GM21423 (cell line): ENCODE data around the gene ACTL7A.
"Not testable (repeated sequence)": the region's sequence is repeated elsewhere in the genome, so short reads cannot be mapped to it uniquely, and the experiment has no call there.

Source experiments
- ATAC-seq: cut with Tn5 transposase; IDR thresholded peaks from one replicate; pipeline ENCODE4 v1.9.1; 2021; ENCODE audit warnings: mild to moderate bottlenecking, moderate library complexity; ENCODE audit not compliant: unreplicated experiment

The ACTL7A gene, protein sequence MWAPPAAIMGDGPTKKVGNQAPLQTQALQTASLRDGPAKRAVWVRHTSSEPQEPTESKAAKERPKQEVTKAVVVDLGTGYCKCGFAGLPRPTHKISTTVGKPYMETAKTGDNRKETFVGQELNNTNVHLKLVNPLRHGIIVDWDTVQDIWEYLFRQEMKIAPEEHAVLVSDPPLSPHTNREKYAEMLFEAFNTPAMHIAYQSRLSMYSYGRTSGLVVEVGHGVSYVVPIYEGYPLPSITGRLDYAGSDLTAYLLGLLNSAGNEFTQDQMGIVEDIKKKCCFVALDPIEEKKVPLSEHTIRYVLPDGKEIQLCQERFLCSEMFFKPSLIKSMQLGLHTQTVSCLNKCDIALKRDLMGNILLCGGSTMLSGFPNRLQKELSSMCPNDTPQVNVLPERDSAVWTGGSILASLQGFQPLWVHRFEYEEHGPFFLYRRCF

DNA sequence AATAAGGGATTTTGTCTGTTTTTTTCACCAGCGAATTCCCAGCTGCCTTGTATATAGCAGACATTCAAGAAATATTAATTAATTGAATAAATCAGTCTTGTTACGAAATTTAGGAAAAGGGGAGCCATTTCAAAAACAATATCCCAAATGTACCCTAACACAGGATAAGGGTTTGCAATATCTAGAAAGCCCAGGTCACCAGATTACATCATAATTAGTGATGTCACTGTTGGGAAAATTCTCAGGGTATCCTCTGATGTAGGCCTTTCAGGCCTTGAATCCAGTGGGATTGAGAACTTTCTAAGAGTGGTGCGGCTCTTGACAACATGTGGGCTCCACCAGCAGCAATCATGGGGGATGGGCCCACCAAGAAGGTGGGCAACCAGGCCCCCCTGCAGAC, at the start of gene ACTL7A:
TSS of gene ACTL7A (plus strand) at position 270 of the 400 bp plus-strand sequence. CDS start at position 327, 57 bp downstream.
- no peak for ATAC-seq

- no peak for ATAC-seq
Measured at GRCh38 chr9:108812396-108813025, 49.6 kb upstream of the ACTL7A start.

DNA sequence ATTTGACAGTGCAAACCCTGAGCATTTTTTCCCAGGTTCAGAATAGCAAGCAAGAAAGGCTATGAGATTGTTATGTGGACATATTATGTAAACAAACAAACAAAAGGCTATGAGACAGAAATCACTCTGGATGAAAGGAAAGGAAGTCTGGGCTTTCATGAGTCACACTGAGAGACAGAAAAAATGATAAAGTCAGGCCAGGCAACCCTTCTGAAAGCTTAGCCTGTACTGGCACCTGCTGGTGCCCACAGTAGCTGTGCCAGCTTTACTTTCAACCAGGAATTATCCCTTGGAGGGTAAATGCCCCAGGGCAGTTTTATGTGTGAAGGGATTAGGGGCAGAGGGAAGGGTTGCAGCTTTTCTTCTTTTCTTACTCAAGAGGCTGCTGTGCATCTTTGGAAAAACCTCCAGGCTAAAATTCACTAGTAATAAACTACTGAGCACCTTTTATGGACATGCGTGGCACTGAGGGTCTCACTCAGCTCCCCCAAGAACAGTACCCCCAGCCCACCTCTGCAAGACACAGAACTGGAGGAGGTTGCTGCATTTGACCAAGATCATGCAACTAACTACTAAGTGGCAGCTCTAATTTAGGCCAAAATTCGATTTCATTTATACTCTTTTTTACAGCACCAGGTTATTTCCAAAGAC, 48.0 kb upstream of the ACTL7A start:
- no peak for ATAC-seq

GRCh38 chr9:108815156-108815555, 46.9 kb upstream of the ACTL7A start:
- no peak for ATAC-seq

- ATAC-seq = no peak
Measured at GRCh38 chr9:108816037-108816436, 46.0 kb upstream of the ACTL7A start.

GRCh38 chr9:108823829-108824228, 38.2 kb upstream of the ACTL7A start:
- no peak for ATAC-seq

- ATAC-seq = no peak
Measured at GRCh38 chr9:108830272-108830671, 31.8 kb upstream of the ACTL7A start.

DNA sequence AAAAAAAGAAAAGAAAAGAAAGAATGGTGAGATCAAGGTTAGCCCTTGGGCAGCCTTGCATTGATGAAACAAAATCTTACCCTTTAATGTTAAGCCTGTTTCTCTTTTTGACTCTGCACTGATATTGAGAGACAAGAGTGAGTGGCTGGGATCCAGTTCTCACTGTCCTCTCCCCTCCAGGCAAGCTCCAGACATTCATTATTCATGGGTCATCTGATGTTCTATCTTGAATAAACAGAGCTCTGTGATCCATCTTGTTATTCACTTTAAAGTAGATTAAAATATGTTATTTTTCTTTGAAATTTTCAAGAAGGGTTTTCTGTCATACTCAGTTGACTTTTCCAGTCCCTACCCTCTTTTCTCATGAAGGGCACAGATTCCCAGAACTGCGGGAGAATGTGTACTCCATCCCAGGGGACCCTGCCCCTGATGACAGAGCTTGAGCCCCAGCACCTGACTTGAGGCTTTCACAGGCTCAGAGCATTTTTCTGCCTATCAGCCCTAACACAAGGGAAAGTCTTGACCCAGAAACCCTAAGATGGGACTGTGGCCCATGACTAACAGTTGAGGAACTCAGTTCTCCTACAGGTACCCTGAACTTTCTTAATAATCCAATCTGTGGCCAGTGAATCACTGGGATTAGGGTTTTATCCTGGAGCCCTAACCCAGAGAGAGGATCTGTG, 30.4 kb upstream of the ACTL7A start:
- ATAC-seq = no peak

GRCh38 chr9:108832179-108832500, 29.9 kb upstream of the ACTL7A start:
- ATAC-seq = no peak

DNA sequence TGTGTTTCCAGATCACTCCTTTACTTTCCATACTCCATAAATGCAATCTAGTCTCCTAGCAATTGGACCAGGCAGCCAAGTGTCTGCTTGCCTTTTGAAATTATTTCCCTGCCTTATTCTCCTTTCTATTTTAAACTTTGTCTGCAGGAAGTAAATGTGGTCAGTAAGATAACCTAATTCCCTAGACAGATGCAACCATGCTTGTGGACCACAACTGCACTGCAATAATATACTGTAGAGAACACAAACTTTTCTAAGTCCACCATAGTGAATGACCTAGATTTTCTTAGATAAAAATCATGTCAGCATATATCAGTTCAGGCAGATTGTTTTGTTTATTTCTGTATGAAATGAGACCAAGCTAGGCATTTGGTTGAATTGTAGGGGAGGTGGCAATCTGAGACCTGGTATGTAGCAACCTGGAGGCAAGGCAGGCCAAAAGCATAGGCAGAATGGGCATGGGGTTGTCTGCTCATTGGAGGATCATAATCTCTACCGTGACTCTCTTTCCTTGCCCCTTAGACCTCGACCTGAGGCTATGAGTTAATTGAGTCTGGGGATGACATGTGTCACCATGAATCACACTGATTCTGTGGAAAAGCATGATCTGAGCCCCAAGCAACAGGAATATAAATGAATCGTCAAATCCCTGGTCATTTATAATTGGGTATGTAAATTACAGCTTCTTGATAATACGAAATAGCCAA, 27.0 kb upstream of the ACTL7A start:
- ATAC-seq = peak; percentile 69

GRCh38 chr9:108835831-108836230, 26.2 kb upstream of the ACTL7A start:
- ATAC-seq = no peak

DNA sequence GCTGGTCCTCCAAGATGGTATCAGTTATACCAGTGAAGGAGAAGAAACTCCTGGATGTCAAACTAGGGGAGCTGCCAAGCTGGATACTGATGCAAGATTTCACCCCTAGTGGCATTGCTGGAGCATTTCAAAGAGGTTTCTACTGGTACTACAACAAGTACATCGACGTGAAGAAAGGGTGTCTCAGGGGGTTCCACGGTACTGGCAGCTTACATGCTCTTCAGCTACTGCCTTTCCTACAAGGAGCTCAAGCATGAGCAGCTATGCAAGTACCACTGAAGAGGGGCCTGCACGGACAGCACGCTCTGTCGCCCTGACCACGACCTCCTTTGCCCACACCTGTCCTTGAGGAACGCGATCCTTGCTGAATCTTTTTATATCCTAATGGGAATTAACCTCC, 25.7 kb upstream of the ACTL7A start:
- ATAC-seq = no peak

- no peak for ATAC-seq
Measured at GRCh38 chr9:108836781-108837180, 25.3 kb upstream of the ACTL7A start.

DNA sequence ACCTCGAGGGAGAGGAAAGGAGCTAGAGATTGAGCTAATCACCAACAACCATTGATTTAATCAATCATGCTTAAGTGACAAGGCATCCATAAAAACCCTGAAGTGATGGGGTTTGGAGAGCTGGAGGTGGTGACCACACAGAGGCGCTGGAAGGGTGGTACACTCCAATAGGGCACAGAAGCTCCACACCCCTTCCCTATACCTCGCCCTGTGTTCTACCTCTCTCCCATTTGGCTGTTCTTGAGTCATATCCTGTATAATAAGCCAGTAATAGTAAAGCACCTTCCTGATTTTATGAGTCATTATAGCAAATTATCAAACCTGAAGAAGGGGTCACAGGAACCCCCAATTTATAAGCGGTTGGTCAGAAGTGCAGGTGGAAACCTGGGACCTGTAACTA, 24.5 kb upstream of the ACTL7A start:
- ATAC-seq = no peak

DNA sequence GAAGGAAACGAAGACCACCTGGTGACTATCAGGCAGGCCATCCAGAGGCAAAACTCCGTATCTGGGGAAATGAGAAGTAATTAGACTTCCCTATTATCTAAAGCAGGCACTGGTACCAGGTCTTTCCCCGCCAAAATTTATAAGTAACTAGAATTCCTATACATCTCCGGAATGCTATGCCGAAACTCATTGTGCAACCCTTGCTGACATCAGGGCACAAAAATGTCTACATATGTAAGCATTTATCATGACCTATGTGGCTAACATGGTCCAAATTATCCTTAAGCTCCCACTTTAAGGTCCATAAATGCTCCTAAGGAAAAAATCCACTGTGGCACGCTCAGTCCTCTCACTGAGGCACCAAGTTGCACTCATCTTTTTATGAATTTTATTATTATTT, 24.0 kb upstream of the ACTL7A start:
- ATAC-seq = no peak

- ATAC-seq = not testable (repeated sequence)
Measured at GRCh38 chr9:108839561-108839960, 22.5 kb upstream of the ACTL7A start.

DNA sequence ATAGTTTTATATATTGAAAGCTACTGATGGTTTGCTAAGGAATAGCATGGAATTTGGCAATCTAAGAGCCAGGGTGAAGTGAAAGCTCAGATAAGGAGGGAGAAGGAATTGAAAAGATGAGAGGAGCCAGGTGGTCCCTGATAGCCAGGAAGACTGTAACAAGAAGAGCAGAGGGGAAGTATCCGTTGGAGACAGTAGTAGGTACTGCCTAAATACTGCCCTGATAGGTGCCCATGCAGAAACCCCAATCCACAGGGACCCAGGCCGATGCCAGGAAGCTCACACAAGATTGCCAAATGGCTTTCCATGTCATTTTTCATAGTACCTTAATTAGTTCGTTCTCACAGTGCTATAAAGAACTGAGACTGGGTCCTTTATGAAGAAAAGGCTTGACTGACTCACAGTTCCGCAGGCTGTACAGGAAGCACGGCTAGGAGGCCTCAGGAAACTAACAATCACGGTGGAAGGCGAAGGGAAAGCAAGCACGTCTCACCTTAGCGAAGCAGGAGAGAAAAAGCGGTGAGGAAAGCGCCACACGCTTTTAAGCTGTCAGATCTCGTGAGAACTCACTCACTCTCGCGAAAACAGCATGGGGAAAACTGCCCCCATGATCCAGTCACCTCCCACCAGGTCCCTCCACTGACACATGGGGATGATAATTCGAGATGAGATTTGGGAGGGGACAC, 19.3 kb upstream of the ACTL7A start:
- peak; percentile 41 for ATAC-seq

GRCh38 chr9:108844391-108844790, 17.7 kb upstream of the ACTL7A start:
- no peak for ATAC-seq

GRCh38 chr9:108844856-108845255, 17.2 kb upstream of the ACTL7A start:
- ATAC-seq = no peak

GRCh38 chr9:108845507-108845906, 16.6 kb upstream of the ACTL7A start:
- ATAC-seq = no peak
